K562 (cell line): ENCODE results near the gene ZFP62. TPM values are rescaled to one million over a fixed set of nuclear protein-coding genes. Genes with fewer than 3 reads are reported as not detected.

Experiments used
- FOS ChIP-seq: IDR thresholded peaks from 3 replicates; pipeline ENCODE4 v1.6.1; 2011; ENCODE audit not compliant: insufficient read length; ENCODE audit errors: extremely low read depth
- HOMEZ ChIP-seq: fragments of 250-450 bp; sonication (Bioruptor Pico); IDR thresholded peaks from 2 replicates; pipeline ENCODE4 v1.4.0; 2020; ENCODE audit warnings: mild to moderate bottlenecking, moderate library complexity
- JUN ChIP-seq, 2 experiments: sonication (generic) in 1 of 2; formaldehyde crosslinking in 1 of 2; IDR thresholded peaks; 2 replicates each; pipeline versions ENCODE4 v1.6.1 to v1.8.0; 2012 to 2022; ENCODE audit warnings: borderline replicate concordance in 2 of 2, mild to moderate bottlenecking in 2 of 2, improper control_type of control experiment in 1 of 2, low read depth in 1 of 2, low read length in 1 of 2, missing genetic modification reagents in 1 of 2
- KLF13 ChIP-seq: fragments of 450-650 bp; IDR thresholded peaks from 2 replicates; pipeline ENCODE4 v1.6.1; 2016; ENCODE audit warnings: missing genetic modification characterization, low read depth, mild to moderate bottlenecking, missing compliant biosample characterization, moderate library complexity, borderline replicate concordance
- RBM22 ChIP-seq: fragments of 200-400 bp; formaldehyde crosslinking; IDR thresholded peaks from 2 replicates; pipeline ENCODE4 v1.6.1; 2018; ENCODE audit warnings: low read length, low read depth; ENCODE audit not compliant: poor library complexity, severe bottlenecking
- RBM34 ChIP-seq: fragments of 200-400 bp; formaldehyde crosslinking; IDR thresholded peaks from 2 replicates; pipeline ENCODE4 v1.6.1; 2018; ENCODE audit warnings: low read length, borderline replicate concordance; ENCODE audit not compliant: insufficient read depth
- SMARCA5 ChIP-seq: fragments of 450-650 bp; IDR thresholded peaks from 2 replicates; pipeline ENCODE4 v1.6.1; 2016
- SREBF2 ChIP-seq: sonication (generic); formaldehyde crosslinking; IDR thresholded peaks from 2 replicates; pipeline ENCODE4 v1.4.0; 2020; ENCODE audit warnings: mild to moderate bottlenecking, missing genetic modification reagents
- TSC22D4 ChIP-seq: fragments of 450-650 bp; IDR thresholded peaks from 2 replicates; pipeline ENCODE4 v1.6.1; 2016; ENCODE audit warnings: missing genetic modification characterization, missing biosample characterization, control low read depth
- ZNF584 ChIP-seq: fragments of 200-800 bp; sonication (Bioruptor generic); IDR thresholded peaks from 2 replicates; pipeline ENCODE4 v1.6.1; 2016; ENCODE audit warnings: low read depth, mild to moderate bottlenecking, missing genetic modification characterization, missing compliant biosample characterization
- polyA plus RNA-seq, 8 experiments: library from polyadenylated mRNA; depleted of rRNA in 4 of 8; stranded (reverse) in 5 of 8; unstranded in 3 of 8; fragments of >200 nt; fragmentation: Nextera tagmentation in 2 of 8; fragmentation: Illumina TruSeq in 1 of 8; extraction: Ambion mirVana in 2 of 8; extraction: Trizol in 1 of 8; gene quantifications; 2 replicates each; pipeline versions ENCODE4 v1.2.1 to v1.2.3, GENCODE V29; 2011 to 2014; ENCODE audit warnings: inconsistent platforms in 1 of 8, missing spikeins in 1 of 8
- total RNA-seq, 7 experiments: library from RNA; depleted of rRNA in 6 of 7; stranded (reverse); fragments of >200 nt in 6 of 7; fragmentation: Illumina TruSeq in 2 of 7; extraction: Trizol in 2 of 7; gene quantifications; 2 replicates each; pipeline versions ENCODE4 v1.2.1 to v1.2.3, GENCODE V29; 2011 to 2021; ENCODE audit warnings: low replicate concordance in 1 of 7
- TF ChIP-seq, protein P1 (sequence below): fragments of 200-800 bp; sonication (Bioruptor generic); IDR thresholded peaks from 2 replicates; pipeline ENCODE4 v1.6.1; 2017; ENCODE audit warnings: missing genetic modification characterization, missing compliant biosample characterization
- TF ChIP-seq, protein P2 (sequence below), 2 experiments: fragments of 450-650 bp in 1 of 2; sonication (generic) in 1 of 2; formaldehyde crosslinking in 1 of 2; IDR thresholded peaks; 2 replicates each; pipeline versions ENCODE4 v1.7.1 to v1.9.0; 2016 to 2022; ENCODE audit warnings: inconsistent platforms in 1 of 2, mild to moderate bottlenecking in 1 of 2, missing genetic modification reagents in 1 of 2

The ZFP62 gene
- total and polyA plus RNA-seq, 9 of the 15 experiments (the other 6 are each of a cell fraction or from before 2014, with no cell fraction given): 12.2 to 37.5 (median 25.0) TPM

- TF ChIP-seq HOMEZ (CRISPR knock-in tag) (no peak), RBM34 (no peak), RBM22 (peak; percentile 83), SREBF2 (CRISPR knock-in tag) (no peak), FOS (no peak), JUN (IDR thresholded peaks at IDR 0.05; ENCODE audit: borderline replicate concordance, low read depth, low read length) (no peak), JUN (CRISPR knock-in tag; IDR thresholded peaks at IDR 0.05; ENCODE audit: borderline replicate concordance) (0 out of 2 replicates have a peak, but pooled peaks have one; percentile 56), SMARCA5 (no peak), TSC22D4 (tag) (no peak), ZNF584 (CRISPR knock-in tag) (no peak), KLF13 (tag) (peak; percentile 60; the same call in 1 of the 2 replicates)
- TF ChIP-seq, protein P1, sequence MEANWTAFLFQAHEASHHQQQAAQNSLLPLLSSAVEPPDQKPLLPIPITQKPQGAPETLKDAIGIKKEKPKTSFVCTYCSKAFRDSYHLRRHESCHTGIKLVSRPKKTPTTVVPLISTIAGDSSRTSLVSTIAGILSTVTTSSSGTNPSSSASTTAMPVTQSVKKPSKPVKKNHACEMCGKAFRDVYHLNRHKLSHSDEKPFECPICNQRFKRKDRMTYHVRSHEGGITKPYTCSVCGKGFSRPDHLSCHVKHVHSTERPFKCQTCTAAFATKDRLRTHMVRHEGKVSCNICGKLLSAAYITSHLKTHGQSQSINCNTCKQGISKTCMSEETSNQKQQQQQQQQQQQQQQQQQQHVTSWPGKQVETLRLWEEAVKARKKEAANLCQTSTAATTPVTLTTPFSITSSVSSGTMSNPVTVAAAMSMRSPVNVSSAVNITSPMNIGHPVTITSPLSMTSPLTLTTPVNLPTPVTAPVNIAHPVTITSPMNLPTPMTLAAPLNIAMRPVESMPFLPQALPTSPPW (CRISPR knock-in tag): peak; percentile 98
- TF ChIP-seq, protein P2, sequence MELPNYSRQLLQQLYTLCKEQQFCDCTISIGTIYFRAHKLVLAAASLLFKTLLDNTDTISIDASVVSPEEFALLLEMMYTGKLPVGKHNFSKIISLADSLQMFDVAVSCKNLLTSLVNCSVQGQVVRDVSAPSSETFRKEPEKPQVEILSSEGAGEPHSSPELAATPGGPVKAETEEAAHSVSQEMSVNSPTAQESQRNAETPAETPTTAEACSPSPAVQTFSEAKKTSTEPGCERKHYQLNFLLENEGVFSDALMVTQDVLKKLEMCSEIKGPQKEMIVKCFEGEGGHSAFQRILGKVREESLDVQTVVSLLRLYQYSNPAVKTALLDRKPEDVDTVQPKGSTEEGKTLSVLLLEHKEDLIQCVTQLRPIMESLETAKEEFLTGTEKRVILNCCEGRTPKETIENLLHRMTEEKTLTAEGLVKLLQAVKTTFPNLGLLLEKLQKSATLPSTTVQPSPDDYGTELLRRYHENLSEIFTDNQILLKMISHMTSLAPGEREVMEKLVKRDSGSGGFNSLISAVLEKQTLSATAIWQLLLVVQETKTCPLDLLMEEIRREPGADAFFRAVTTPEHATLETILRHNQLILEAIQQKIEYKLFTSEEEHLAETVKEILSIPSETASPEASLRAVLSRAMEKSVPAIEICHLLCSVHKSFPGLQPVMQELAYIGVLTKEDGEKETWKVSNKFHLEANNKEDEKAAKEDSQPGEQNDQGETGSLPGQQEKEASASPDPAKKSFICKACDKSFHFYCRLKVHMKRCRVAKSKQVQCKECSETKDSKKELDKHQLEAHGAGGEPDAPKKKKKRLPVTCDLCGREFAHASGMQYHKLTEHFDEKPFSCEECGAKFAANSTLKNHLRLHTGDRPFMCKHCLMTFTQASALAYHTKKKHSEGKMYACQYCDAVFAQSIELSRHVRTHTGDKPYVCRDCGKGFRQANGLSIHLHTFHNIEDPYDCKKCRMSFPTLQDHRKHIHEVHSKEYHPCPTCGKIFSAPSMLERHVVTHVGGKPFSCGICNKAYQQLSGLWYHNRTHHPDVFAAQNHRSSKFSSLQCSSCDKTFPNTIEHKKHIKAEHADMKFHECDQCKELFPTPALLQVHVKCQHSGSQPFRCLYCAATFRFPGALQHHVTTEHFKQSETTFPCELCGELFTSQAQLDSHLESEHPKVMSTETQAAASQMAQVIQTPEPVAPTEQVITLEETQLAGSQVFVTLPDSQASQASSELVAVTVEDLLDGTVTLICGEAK (IDR thresholded peaks at IDR 0.05): peak; percentile 97
- TF ChIP-seq, protein P2 (CRISPR knock-in tag; IDR thresholded peaks at IDR 0.05): no peak
Measured at GRCh38 chr5:180810210-180810958, 50.7 kb downstream of the ZFP62 start (continued).
